Jurkat, Clone E6-1 (cell line): ENCODE results near the gene SEL1L3.
A peak's percentile ranks its signal among the peaks of the same experiment; 100 is the strongest.

ENCODE experiments used
- DNase-seq: peaks from one replicate; pipeline ENCODE4 v3.0.0-alpha.2; 2011; ENCODE audit warnings: low read depth, low spot score
- H3K4me3 ChIP-seq: 2 replicates; pipeline ENCODE4 v1.5.1; 2011; ENCODE audit warnings: mild to moderate bottlenecking, low read length, control low read depth, moderate library complexity

SEL1L3 gene

GRCh38 chr4:25859429-25860148, 3.2 kb downstream of the SEL1L3 start:
- peak; percentile 76 for DNase-seq
- H3K4me3 ChIP-seq: no peak overlapping the region

- DNase-seq: no peak
- no peak overlapping the region for H3K4me3 ChIP-seq
These were observed 4.9 kb downstream of the SEL1L3 start for GRCh38 chr4:25857851-25858400.

GRCh38 chr4:25857403-25857802, 5.4 kb downstream of the SEL1L3 start:
- DNase-seq: no peak
- H3K4me3 ChIP-seq: no peak overlapping the region

- H3K4me3 ChIP-seq: no peak overlapping the region
- no peak for DNase-seq
These were observed 6.0 kb downstream of the SEL1L3 start for GRCh38 chr4:25856756-25857155.

GRCh38 chr4:25852103-25852502, 10.7 kb downstream of the SEL1L3 start:
- no peak overlapping the region for H3K4me3 ChIP-seq
- DNase-seq: no peak

- H3K4me3 ChIP-seq: no peak overlapping the region
- DNase-seq: no peak
These were observed 15.5 kb downstream of the SEL1L3 start for GRCh38 chr4:25847329-25847728.

- no peak overlapping the region for H3K4me3 ChIP-seq
- DNase-seq: no peak
These were observed 16.7 kb downstream of the SEL1L3 start for GRCh38 chr4:25845841-25846653.

GRCh38 chr4:25844961-25845712, 17.7 kb downstream of the SEL1L3 start:
- no peak overlapping the region for H3K4me3 ChIP-seq
- DNase-seq: no peak

GRCh38 chr4:25843340-25844097, 19.3 kb downstream of the SEL1L3 start:
- no peak overlapping the region for H3K4me3 ChIP-seq
- DNase-seq: no peak

GRCh38 chr4:25842229-25842845, 20.5 kb downstream of the SEL1L3 start:
- H3K4me3 ChIP-seq: no peak overlapping the region
- DNase-seq: peak; percentile 50

GRCh38 chr4:25839687-25840086, 23.1 kb downstream of the SEL1L3 start:
- no peak overlapping the region for H3K4me3 ChIP-seq
- no peak for DNase-seq

GRCh38 chr4:25839233-25839632, 23.6 kb downstream of the SEL1L3 start:
- no peak for DNase-seq

GRCh38 chr4:25838526-25838925, 24.3 kb downstream of the SEL1L3 start:
- no peak for DNase-seq
- no peak overlapping the region for H3K4me3 ChIP-seq

More at GRCh38 chr4:25839233-25839632, 23.6 kb downstream of the SEL1L3 start:
- H3K4me3 ChIP-seq: no peak overlapping the region

GRCh38 chr4:25837107-25837506, 25.7 kb downstream of the SEL1L3 start:
- H3K4me3 ChIP-seq: no peak overlapping the region
- DNase-seq: no peak

- DNase-seq: no peak
- H3K4me3 ChIP-seq: no peak overlapping the region
These were observed 27.4 kb downstream of the SEL1L3 start for GRCh38 chr4:25835384-25835783.

- DNase-seq: no peak
- H3K4me3 ChIP-seq: no peak overlapping the region
These were observed 28.2 kb downstream of the SEL1L3 start for GRCh38 chr4:25834411-25835107.

GRCh38 chr4:25830548-25830947, 32.2 kb downstream of the SEL1L3 start:
- no peak overlapping the region for H3K4me3 ChIP-seq
- DNase-seq: no peak

GRCh38 chr4:25827897-25828296, 34.9 kb downstream of the SEL1L3 start:
- no peak for DNase-seq
- no peak overlapping the region for H3K4me3 ChIP-seq
